Vagina (tissue), 2 donors: ENCODE data around the gene MEIS1.

Source experiments
- POLR2A ChIP-seq, 2 donors: fragments of 450-650 bp; IDR thresholded peaks; one replicate each; pipeline ENCODE4 v1.6.1; 2017; ENCODE audit warnings: antibody characterized with exemption in 2 of 2, mild to moderate bottlenecking in 2 of 2, moderate library complexity in 2 of 2
- POLR2AphosphoS5 ChIP-seq, 2 donors: sonication (generic); formaldehyde crosslinking; IDR thresholded peaks; one replicate each; pipeline ENCODE4 v1.9.0; 2017; ENCODE audit warnings: antibody characterized with exemption in 2 of 2, mild to moderate bottlenecking in 2 of 2, low read depth in 1 of 2; ENCODE audit not compliant: insufficient read depth in 1 of 2
- TF ChIP-seq, protein P1 (sequence below), 3 experiments: fragments of 450-650 bp in 2 of 3; fragments of 200-600 bp in 1 of 3; sonication (generic) in 1 of 3; IDR thresholded peaks; one replicate each; pipeline ENCODE4 v1.5.1; 2017 to 2019; ENCODE audit warnings: antibody characterized with exemption in 3 of 3, mild to moderate bottlenecking in 2 of 3, moderate library complexity in 2 of 3

- TF ChIP-seq, protein P1, sequence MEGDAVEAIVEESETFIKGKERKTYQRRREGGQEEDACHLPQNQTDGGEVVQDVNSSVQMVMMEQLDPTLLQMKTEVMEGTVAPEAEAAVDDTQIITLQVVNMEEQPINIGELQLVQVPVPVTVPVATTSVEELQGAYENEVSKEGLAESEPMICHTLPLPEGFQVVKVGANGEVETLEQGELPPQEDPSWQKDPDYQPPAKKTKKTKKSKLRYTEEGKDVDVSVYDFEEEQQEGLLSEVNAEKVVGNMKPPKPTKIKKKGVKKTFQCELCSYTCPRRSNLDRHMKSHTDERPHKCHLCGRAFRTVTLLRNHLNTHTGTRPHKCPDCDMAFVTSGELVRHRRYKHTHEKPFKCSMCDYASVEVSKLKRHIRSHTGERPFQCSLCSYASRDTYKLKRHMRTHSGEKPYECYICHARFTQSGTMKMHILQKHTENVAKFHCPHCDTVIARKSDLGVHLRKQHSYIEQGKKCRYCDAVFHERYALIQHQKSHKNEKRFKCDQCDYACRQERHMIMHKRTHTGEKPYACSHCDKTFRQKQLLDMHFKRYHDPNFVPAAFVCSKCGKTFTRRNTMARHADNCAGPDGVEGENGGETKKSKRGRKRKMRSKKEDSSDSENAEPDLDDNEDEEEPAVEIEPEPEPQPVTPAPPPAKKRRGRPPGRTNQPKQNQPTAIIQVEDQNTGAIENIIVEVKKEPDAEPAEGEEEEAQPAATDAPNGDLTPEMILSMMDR (IDR thresholded peaks at IDR 0.05) = no peak
- TF ChIP-seq POLR2A (IDR thresholded peaks at IDR 0.05) (no peak), POLR2AphosphoS5 (IDR thresholded peaks at IDR 0.05; ENCODE audit: insufficient read depth in 1 of 2, low read depth in 1 of 2) (no peak)
Measured at GRCh38 chr2:66478299-66478698, 43.4 kb downstream of the MEIS1 start.
